ENCODE measurements around the gene FSTL4. TPM values are rescaled to one million over a fixed set of nuclear protein-coding genes. Genes with fewer than 3 reads are reported as not detected.

Gene FSTL4
- total RNA-seq, 1 experiment from 2014 or later: not detected

GRCh38 chr5:133512896-133513295 lies 99.4 kb downstream of the FSTL4 start:
- ChIA-PET POLR2A (ENCODE audit: unreplicated experiment) (no interaction called here), CTCF (no interaction called here)
- Histone ChIP-seq H3K4me1 (replicated peaks; ENCODE audit: insufficient read depth) (peaks cover 19% of the 10 kb centered on the region), H3F3A (ENCODE audit: insufficient read depth, low read depth) (0 out of 2 replicates have a peak, but pooled peaks cover 7% of the 10 kb centered on the region), H3K9me2 (ENCODE audit: insufficient read depth) (no peaks in the 10 kb centered on the region), H3K27ac (no peak overlapping the region), H3K79me2 (ENCODE audit: low read depth) (no peaks in the 10 kb centered on the region), H3K4me2 (no peak overlapping the region), H3K9me3 (ENCODE audit: insufficient read depth, low read depth) (no peaks in the 10 kb centered on the region), H4K20me1 (ENCODE audit: insufficient read depth) (no peaks in the 10 kb centered on the region), H3K4me3 (no peak overlapping the region), H3K27me3 (ENCODE audit: insufficient read depth, low read depth) (no peaks in the 10 kb centered on the region), H2AFZ (no peak overlapping the region), H3K36me3 (ENCODE audit: low read depth) (no peaks in the 10 kb centered on the region)
- BruUV-seq (replicated peaks): no TSS peak
- intact Hi-C loops (cut with micrococcal nuclease; ENCODE audit: unreplicated experiment): no loop called here
- TF ChIP-seq EZH2 (IDR thresholded peaks at IDR 0.05; ENCODE audit: low read depth): no peak
- TF ChIP-seq CTCF (conservative IDR thresholded peaks at IDR 0.05): no peak
- no peak for DNase-seq

GRCh38 chr5:133511653-133512235 lies 100.6 kb downstream of the FSTL4 start:
- H3K9me3 ChIP-seq (ENCODE audit: insufficient read depth, low read depth): no peaks in the 10 kb centered on the region
- no peak overlapping the region for H3K4me2 ChIP-seq
- no peaks in the 10 kb centered on the region for H3K27me3 ChIP-seq (ENCODE audit: insufficient read depth, low read depth)
- POLR2A ChIA-PET (ENCODE audit: unreplicated experiment): no interaction called here
- H3F3A ChIP-seq (ENCODE audit: insufficient read depth, low read depth): 0 out of 2 replicates have a peak, but pooled peaks cover 7% of the 10 kb centered on the region
- H3K36me3 ChIP-seq (ENCODE audit: low read depth): no peaks in the 10 kb centered on the region
- DNase-seq: no peak
- peaks cover 26% of the 10 kb centered on the region for H3K4me1 ChIP-seq (replicated peaks; ENCODE audit: insufficient read depth)
- CTCF ChIA-PET: no interaction called here
- BruUV-seq (replicated peaks): no TSS peak
- intact Hi-C loops (cut with micrococcal nuclease; ENCODE audit: unreplicated experiment): no loop called here
- no peaks in the 10 kb centered on the region for H3K79me2 ChIP-seq (ENCODE audit: low read depth)
- no peak overlapping the region for H3K4me3 ChIP-seq
- no peak overlapping the region for H3K27ac ChIP-seq
- no peaks in the 10 kb centered on the region for H4K20me1 ChIP-seq (ENCODE audit: insufficient read depth)
- H2AFZ ChIP-seq: no peak overlapping the region
- no peaks in the 10 kb centered on the region for H3K9me2 ChIP-seq (ENCODE audit: insufficient read depth)
- TF ChIP-seq EZH2 (IDR thresholded peaks at IDR 0.05; ENCODE audit: low read depth): no peak
- no peak for TF ChIP-seq CTCF (conservative IDR thresholded peaks at IDR 0.05)

GRCh38 chr5:133510634-133511262 lies 101.6 kb downstream of the FSTL4 start:
- BruUV-seq (replicated peaks): no TSS peak
- Histone ChIP-seq H3K4me2 (no peak overlapping the region), H3K4me1 (replicated peaks; ENCODE audit: insufficient read depth) (peaks cover 36% of the 10 kb centered on the region), H3K9me3 (ENCODE audit: insufficient read depth, low read depth) (no peaks in the 10 kb centered on the region), H4K20me1 (ENCODE audit: insufficient read depth) (no peaks in the 10 kb centered on the region), H3K36me3 (ENCODE audit: low read depth) (no peaks in the 10 kb centered on the region), H3K4me3 (no peak overlapping the region), H3K79me2 (ENCODE audit: low read depth) (no peaks in the 10 kb centered on the region), H2AFZ (no peak overlapping the region), H3F3A (ENCODE audit: insufficient read depth, low read depth) (0 out of 2 replicates have a peak, but pooled peaks cover 7% of the 10 kb centered on the region), H3K27ac (no peak overlapping the region), H3K27me3 (ENCODE audit: insufficient read depth, low read depth) (no peaks in the 10 kb centered on the region), H3K9me2 (ENCODE audit: insufficient read depth) (no peaks in the 10 kb centered on the region)
- POLR2A ChIA-PET (ENCODE audit: unreplicated experiment): interaction anchor here (0.7 kb wide), 1 partner anchor 204 kb away, joined by 5 read pairs; no protein-coding TSS in a partner anchor
- TF ChIP-seq CTCF (conservative IDR thresholded peaks at IDR 0.05): no peak
- no peak for TF ChIP-seq EZH2 (IDR thresholded peaks at IDR 0.05; ENCODE audit: low read depth)
- CTCF ChIA-PET: no interaction called here
- intact Hi-C loops (cut with micrococcal nuclease; ENCODE audit: unreplicated experiment): no loop called here
- no peak for DNase-seq
